ENCODE measurements around the gene PDIA6.

DNA sequence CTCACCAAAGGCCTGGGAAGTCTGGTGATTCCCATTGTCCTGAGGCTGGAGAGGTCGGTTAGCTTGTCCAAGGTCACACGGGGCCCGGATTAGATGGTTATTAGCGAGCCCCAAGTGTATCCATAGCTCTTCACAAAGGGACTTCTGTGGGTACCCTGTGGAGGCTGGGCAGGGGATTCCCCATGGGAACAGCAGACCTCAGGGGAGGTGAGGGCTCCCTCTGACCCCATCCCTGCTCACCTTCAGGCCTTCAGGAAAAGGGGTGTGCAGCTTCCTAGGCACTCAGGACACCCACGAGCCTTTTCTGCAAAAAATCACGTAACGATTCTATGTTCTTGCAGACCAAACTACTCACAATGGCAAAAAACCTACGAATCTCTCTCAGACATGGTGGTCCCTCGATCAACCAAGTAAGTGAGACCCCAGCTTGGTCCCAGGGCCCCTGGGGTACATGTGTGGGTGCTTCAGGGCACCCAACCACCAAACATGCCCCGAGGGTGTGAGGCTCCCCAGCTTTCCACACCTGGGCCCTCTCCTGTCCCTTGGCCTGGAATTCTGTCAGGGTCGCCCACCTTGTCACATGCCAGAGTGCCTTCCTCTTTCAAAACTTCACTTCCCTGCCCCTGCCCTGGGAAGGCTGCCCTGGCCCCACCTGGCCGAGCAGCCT, 40.3 kb downstream of the PDIA6 start:
- TF ChIP-seq EZH2 (IDR thresholded peaks at IDR 0.05; ENCODE audit: borderline replicate concordance, low read depth, low read length, severe bottlenecking) (no peak), POLR2A (IDR thresholded peaks at IDR 0.05; ENCODE audit: low read depth, low read length) (no peak), GATA2 (IDR thresholded peaks at IDR 0.05; ENCODE audit: insufficient read depth, insufficient read length, low read depth, low read length) (no peak), MYC (IDR thresholded peaks at IDR 0.05; ENCODE audit: low read depth, low read length) (no peak), JUN (IDR thresholded peaks at IDR 0.05; ENCODE audit: borderline replicate concordance, insufficient read depth, insufficient read length, low read depth) (no peak), POLR2AphosphoS5 (IDR thresholded peaks at IDR 0.05; ENCODE audit: insufficient read depth, low read depth, low read length) (no peak)
- TF ChIP-seq, protein P1, sequence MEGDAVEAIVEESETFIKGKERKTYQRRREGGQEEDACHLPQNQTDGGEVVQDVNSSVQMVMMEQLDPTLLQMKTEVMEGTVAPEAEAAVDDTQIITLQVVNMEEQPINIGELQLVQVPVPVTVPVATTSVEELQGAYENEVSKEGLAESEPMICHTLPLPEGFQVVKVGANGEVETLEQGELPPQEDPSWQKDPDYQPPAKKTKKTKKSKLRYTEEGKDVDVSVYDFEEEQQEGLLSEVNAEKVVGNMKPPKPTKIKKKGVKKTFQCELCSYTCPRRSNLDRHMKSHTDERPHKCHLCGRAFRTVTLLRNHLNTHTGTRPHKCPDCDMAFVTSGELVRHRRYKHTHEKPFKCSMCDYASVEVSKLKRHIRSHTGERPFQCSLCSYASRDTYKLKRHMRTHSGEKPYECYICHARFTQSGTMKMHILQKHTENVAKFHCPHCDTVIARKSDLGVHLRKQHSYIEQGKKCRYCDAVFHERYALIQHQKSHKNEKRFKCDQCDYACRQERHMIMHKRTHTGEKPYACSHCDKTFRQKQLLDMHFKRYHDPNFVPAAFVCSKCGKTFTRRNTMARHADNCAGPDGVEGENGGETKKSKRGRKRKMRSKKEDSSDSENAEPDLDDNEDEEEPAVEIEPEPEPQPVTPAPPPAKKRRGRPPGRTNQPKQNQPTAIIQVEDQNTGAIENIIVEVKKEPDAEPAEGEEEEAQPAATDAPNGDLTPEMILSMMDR (IDR thresholded peaks at IDR 0.05; ENCODE audit: extremely low read depth in 1 of 2, insufficient read depth in 1 of 2, low read depth in 1 of 2, low read length in 2 of 2) = no peak
- TF ChIP-seq, protein P2, sequence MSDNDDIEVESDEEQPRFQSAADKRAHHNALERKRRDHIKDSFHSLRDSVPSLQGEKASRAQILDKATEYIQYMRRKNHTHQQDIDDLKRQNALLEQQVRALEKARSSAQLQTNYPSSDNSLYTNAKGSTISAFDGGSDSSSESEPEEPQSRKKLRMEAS (IDR thresholded peaks at IDR 0.05; ENCODE audit: insufficient read depth, insufficient read length) = no peak

Data from endothelial cell of umbilical vein (primary cell).